Smooth muscle cell (in vitro differentiated cells): ENCODE measurements around the gene GRHL1. TPM values are rescaled to one million over a fixed set of nuclear protein-coding genes. Genes with fewer than 3 reads are reported as not detected.

ENCODE experiments used
- DNase-seq: peaks from one replicate; lab custom pipeline; 2025; ENCODE audit not compliant: unreplicated experiment; lab: John Stamatoyannopoulos, UW
- H2AFZ ChIP-seq: fragments of 200-600 bp; sonication (generic); 2 replicates; pipeline ENCODE4 v1.6.0; 2016; ENCODE audit warnings: antibody characterized with exemption, low read depth, mild to moderate bottlenecking
- H3F3A ChIP-seq: fragments of 200-600 bp; sonication (generic); 2 replicates; pipeline ENCODE4 v1.6.0; 2017; ENCODE audit warnings: antibody characterized with exemption, low read depth
- H3K27ac ChIP-seq: fragments of 200-600 bp; sonication (generic); 2 replicates; pipeline ENCODE4 v1.5.1; 2016; ENCODE audit warnings: low read depth, mild to moderate bottlenecking
- H3K27me3 ChIP-seq: fragments of 200-600 bp; sonication (generic); 2 replicates; pipeline ENCODE4 v1.6.1; 2016; ENCODE audit warnings: low read depth, mild to moderate bottlenecking
- H3K36me3 ChIP-seq: fragments of 200-600 bp; sonication (generic); 2 replicates; pipeline ENCODE4 v1.5.1; 2016; ENCODE audit warnings: low read depth
- H3K4me1 ChIP-seq: fragments of 200-600 bp; sonication (generic); 2 replicates; pipeline ENCODE4 v1.5.1; 2016; ENCODE audit warnings: low read depth
- H3K4me2 ChIP-seq: fragments of 200-600 bp; sonication (generic); 2 replicates; pipeline ENCODE4 v1.6.0; 2016; ENCODE audit warnings: mild to moderate bottlenecking
- H3K4me3 ChIP-seq: fragments of 200-600 bp; sonication (generic); 2 replicates; pipeline ENCODE4 v1.5.1; 2016; ENCODE audit warnings: mild to moderate bottlenecking
- H3K79me2 ChIP-seq: fragments of 200-600 bp; sonication (generic); 2 replicates; pipeline ENCODE4 v1.6.0; 2016; ENCODE audit warnings: low read depth, mild to moderate bottlenecking
- H3K9ac ChIP-seq: fragments of 200-600 bp; sonication (generic); 2 replicates; pipeline ENCODE4 v1.6.0; 2016; ENCODE audit warnings: low read depth
- H3K9me3 ChIP-seq: fragments of 200-600 bp; sonication (generic); replicated peaks from 2 replicates; pipeline ENCODE4 v1.5.1; 2016; ENCODE audit warnings: low read depth
- H4K20me1 ChIP-seq: fragments of 200-600 bp; sonication (generic); 2 replicates; pipeline ENCODE4 v1.6.0; 2016; ENCODE audit warnings: low read depth
- WGBS: methylation state at CpG from one replicate; pipeline ENCODE4 v1.1.7; 2016; ENCODE audit warnings: low lambda C conversion rate; 5-methylcytosine and 5-hydroxymethylcytosine counted together
- polyA plus RNA-seq: library from polyadenylated mRNA; unstranded; fragments of >200 nt; fragmentation: Nextera tagmentation; extraction: Ambion mirVana; gene quantifications from 2 replicates; pipeline ENCODE4 v1.2.1, GENCODE V29; 2016
- total RNA-seq: library from RNA; depleted of rRNA; stranded (reverse); fragments of >200 nt; gene quantifications from 2 replicates; pipeline ENCODE4 v1.2.3, GENCODE V29; 2014
- TF ChIP-seq, protein P1 (sequence below): fragments of 200-600 bp; sonication (generic); IDR thresholded peaks from 2 replicates; pipeline ENCODE4 v1.5.1; 2017; ENCODE audit warnings: borderline replicate concordance, mild to moderate bottlenecking, antibody characterized with exemption; ENCODE audit not compliant: insufficient read depth, poor library complexity, severe bottlenecking

The GRHL1 gene
- total and polyA plus RNA-seq, 2 experiments from 2014 or later = 2.0 to 26.8 TPM

DNA sequence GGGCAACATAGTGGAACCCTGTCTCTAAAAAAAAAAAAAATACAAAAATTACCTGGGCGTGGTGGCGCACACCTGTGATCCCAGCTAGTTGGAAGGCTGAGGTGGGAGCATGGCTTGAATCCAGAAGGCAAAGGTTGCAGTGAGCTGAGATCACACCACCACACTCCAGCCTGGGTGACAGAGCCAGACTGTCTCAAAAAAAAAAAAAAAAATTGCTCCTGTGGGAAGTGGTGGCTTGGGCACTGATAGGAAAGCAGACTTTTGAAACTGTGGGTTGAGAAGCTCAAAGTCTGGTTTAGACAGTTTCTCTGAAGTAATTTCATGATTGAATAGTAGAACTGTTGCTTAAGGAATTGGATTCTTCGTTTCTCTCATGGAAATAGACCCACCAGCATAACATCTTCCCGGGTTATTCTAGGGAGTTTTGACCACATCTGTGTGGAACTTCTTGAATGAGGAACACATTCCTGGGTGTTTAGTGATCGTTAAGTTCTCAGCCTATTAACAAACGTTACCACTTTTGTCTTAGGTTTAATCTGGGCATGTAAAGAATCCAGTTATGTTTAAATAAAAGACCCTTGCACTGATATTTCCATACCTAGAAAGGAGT is 33.5 kb downstream of the GRHL1 start:
- no peaks in the 10 kb centered on the region for H4K20me1 ChIP-seq
- TF ChIP-seq, protein P1, sequence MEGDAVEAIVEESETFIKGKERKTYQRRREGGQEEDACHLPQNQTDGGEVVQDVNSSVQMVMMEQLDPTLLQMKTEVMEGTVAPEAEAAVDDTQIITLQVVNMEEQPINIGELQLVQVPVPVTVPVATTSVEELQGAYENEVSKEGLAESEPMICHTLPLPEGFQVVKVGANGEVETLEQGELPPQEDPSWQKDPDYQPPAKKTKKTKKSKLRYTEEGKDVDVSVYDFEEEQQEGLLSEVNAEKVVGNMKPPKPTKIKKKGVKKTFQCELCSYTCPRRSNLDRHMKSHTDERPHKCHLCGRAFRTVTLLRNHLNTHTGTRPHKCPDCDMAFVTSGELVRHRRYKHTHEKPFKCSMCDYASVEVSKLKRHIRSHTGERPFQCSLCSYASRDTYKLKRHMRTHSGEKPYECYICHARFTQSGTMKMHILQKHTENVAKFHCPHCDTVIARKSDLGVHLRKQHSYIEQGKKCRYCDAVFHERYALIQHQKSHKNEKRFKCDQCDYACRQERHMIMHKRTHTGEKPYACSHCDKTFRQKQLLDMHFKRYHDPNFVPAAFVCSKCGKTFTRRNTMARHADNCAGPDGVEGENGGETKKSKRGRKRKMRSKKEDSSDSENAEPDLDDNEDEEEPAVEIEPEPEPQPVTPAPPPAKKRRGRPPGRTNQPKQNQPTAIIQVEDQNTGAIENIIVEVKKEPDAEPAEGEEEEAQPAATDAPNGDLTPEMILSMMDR = no peak
- peaks cover 12% of the 10 kb centered on the region for H3F3A ChIP-seq
- H3K4me2 ChIP-seq = peak overlapping the region; percentile 23
- no peaks in the 10 kb centered on the region for H3K36me3 ChIP-seq
- no peak overlapping the region for H3K9ac ChIP-seq
- H3K4me3 ChIP-seq = no peak overlapping the region
- no peaks in the 10 kb centered on the region for H3K27me3 ChIP-seq
- no peaks in the 10 kb centered on the region for H3K9me3 ChIP-seq
- no peaks in the 10 kb centered on the region for H3K4me1 ChIP-seq
- no peaks in the 10 kb centered on the region for H3K79me2 ChIP-seq
- H3K27ac ChIP-seq = peak overlapping the region; percentile 66
- no peak for DNase-seq
- 44% methylated on average over 6 of the region's 6 CpGs for WGBS
- no peak overlapping the region for H2AFZ ChIP-seq

DNA sequence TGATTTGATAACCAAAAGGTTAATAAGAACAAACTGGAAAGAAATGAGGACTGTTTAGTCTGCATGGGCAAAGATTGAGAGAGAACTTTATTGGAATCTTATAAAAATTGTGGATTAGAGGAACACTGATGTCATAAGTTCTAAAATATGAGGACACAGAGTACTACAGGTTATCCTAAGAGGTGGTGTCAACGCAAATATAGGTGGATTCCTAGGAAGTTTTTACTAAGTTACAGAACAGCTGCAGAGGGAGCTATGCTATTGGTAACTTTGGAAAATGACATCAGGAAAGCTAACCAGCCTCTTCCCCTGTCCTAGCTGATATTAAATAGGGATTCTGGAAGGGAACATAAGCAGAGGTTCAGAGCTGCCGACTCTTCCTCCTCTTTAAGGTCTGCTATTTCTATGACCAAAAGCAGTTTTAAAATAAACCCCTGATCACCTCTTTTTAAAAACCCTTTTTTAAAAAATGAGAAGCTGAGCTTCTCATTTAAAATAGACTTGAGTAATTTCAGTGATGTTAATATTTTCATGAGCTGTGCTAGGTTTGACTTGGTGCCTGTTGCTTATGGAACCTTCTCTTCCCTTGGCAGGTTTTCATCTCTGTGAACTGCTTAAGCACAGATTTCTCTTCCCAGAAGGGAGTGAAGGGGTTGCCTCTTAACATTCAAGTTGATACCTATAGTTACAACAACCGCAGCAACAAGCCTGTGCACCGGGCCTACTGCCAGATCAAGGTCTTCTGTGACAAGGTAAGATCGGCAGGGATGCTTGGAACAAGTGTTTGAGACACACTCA is 34.2 kb downstream of the GRHL1 start:
- Histone ChIP-seq H3K4me3 (no peak overlapping the region), H3F3A (peaks cover 12% of the 10 kb centered on the region), H4K20me1 (no peaks in the 10 kb centered on the region), H3K27ac (peak overlapping the region; percentile 66), H3K4me1 (no peaks in the 10 kb centered on the region), H2AFZ (peak overlapping the region; percentile 64), H3K9ac (no peak overlapping the region), H3K4me2 (no peak overlapping the region), H3K9me3 (no peaks in the 10 kb centered on the region), H3K79me2 (no peaks in the 10 kb centered on the region), H3K36me3 (no peaks in the 10 kb centered on the region), H3K27me3 (no peaks in the 10 kb centered on the region)
- TF ChIP-seq, protein P1 = no peak
- no peak for DNase-seq
- 95% methylated on average over 5 of the region's 5 CpGs for WGBS

DNA sequence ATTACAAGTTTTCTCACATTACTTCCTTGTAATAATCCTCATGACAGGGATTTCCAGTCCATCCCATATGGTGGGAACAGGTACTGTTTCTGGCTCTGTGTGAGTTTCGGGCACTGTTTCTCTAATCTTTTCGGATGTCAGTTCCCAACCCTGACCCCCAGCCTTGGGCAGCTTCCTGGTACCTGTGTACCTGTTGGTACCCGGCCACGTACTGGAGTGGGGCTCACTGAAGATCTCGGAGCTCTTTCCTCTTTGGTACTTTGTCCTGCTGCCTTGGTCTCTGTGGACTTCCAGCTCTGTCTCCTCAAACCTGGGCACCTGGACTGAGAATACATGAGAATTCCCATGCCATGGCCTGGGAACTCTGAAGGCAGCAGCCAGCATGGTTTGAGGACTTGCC is 36.8 kb downstream of the GRHL1 start:
- TF ChIP-seq, protein P1 = no peak
- no peak overlapping the region for H3K4me3 ChIP-seq
- no peak overlapping the region for H3K27ac ChIP-seq
- H3K9ac ChIP-seq = no peak overlapping the region
- H3K27me3 ChIP-seq = no peaks in the 10 kb centered on the region
- H2AFZ ChIP-seq = no peak overlapping the region
- H3K4me1 ChIP-seq = no peaks in the 10 kb centered on the region
- H3F3A ChIP-seq = peaks cover 12% of the 10 kb centered on the region
- H3K4me2 ChIP-seq = no peak overlapping the region
- no peaks in the 10 kb centered on the region for H3K79me2 ChIP-seq
- no peak for DNase-seq
- H3K36me3 ChIP-seq = no peaks in the 10 kb centered on the region
- no peaks in the 10 kb centered on the region for H4K20me1 ChIP-seq
- 96% methylated on average over 5 of the region's 5 CpGs for WGBS
- H3K9me3 ChIP-seq = no peaks in the 10 kb centered on the region
